Measurements from ENCODE around the gene QPCT.

- no peak for TF ChIP-seq CTCF (conservative IDR thresholded peaks at IDR 0.05; ENCODE audit: low read depth, low read length)
- TF ChIP-seq EZH2 (IDR thresholded peaks at IDR 0.05; ENCODE audit: borderline replicate concordance, low read depth, low read length, poor library complexity, severe bottlenecking) = no peak
Observed at GRCh38 chr2:37364351-37364750, 19.9 kb downstream of the QPCT start.

Measured in A673 (cell line).